Measurements from ENCODE around the gene CCDC97. TPM values are rescaled to one million over a fixed set of nuclear protein-coding genes. Genes with fewer than 3 reads are reported as not detected.

The CCDC97 gene
- total and polyA plus RNA-seq, 11 donors, result 10.0 to 22.2 (median 14.2) TPM

DNA sequence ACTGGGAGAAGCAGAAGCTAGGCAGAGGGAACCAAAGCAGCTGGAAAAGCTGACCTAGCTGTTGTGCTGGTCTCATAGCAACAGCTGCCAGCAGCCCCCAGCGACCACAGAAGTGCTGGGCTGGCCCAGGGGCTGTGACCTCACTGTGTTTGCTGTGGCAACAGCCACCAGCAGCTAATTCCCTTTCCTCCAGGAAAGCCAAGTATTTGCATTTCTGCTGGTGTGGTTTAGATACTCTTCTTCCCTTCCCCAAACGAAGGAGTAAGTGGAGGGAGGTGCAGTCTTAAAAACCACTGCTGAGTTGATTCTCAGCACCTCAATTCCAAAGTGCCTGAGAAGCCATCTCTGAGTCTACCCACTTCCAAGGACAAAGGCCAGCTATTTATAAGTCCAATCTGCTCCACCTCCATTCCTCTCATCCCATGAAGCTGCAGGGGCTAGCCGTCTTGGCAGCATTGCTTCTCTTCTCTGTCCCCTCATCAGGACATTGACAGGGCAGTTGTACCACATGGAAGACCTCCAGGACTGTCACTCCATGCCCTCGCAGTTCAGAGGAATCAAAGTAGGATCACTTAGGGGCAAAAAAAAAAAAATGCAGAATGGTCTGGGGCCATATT, 11.5 kb upstream of the CCDC97 start:
- intact Hi-C loops (cut with DNase I), result loop anchor here in 5 of 10 donors (2.0 kb wide), 3 partner anchors 34 to 72 kb away; partner anchors contain the start of gene HNRNPUL1 (in 2 of the 5)
- H3K9me3 ChIP-seq, result no peaks in the 10 kb centered on the region
- ATAC-seq (peak; percentile 74 to 87 (median 82)), DNase-seq (peak; percentile 85 to 91 (median 91))
- peak overlapping the region in 1 of 12 donors; percentile 10 for H3K4me3 ChIP-seq
- peaks cover 7 to 95% (median 79%) of the 10 kb centered on the region in 9 donors for H3K36me3 ChIP-seq
- 14 to 29% (median 20%) methylated on average over 4 of the region's 4 CpGs for WGBS, 4 donors
- H3K27ac ChIP-seq, result peak overlapping the region; percentile 78 to 96 (median 88)
- no peaks in the 10 kb centered on the region for H3K27me3 ChIP-seq
- H3K4me1 ChIP-seq, result peaks cover 6 to 75% (median 48%) of the 10 kb centered on the region in 12 donors
- peak in 1 of 2 donors; percentile 31 for TF ChIP-seq POLR2A (IDR thresholded peaks at IDR 0.05)
- TF ChIP-seq, protein P1, sequence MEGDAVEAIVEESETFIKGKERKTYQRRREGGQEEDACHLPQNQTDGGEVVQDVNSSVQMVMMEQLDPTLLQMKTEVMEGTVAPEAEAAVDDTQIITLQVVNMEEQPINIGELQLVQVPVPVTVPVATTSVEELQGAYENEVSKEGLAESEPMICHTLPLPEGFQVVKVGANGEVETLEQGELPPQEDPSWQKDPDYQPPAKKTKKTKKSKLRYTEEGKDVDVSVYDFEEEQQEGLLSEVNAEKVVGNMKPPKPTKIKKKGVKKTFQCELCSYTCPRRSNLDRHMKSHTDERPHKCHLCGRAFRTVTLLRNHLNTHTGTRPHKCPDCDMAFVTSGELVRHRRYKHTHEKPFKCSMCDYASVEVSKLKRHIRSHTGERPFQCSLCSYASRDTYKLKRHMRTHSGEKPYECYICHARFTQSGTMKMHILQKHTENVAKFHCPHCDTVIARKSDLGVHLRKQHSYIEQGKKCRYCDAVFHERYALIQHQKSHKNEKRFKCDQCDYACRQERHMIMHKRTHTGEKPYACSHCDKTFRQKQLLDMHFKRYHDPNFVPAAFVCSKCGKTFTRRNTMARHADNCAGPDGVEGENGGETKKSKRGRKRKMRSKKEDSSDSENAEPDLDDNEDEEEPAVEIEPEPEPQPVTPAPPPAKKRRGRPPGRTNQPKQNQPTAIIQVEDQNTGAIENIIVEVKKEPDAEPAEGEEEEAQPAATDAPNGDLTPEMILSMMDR (IDR thresholded peaks at IDR 0.05), result no peak

DNA sequence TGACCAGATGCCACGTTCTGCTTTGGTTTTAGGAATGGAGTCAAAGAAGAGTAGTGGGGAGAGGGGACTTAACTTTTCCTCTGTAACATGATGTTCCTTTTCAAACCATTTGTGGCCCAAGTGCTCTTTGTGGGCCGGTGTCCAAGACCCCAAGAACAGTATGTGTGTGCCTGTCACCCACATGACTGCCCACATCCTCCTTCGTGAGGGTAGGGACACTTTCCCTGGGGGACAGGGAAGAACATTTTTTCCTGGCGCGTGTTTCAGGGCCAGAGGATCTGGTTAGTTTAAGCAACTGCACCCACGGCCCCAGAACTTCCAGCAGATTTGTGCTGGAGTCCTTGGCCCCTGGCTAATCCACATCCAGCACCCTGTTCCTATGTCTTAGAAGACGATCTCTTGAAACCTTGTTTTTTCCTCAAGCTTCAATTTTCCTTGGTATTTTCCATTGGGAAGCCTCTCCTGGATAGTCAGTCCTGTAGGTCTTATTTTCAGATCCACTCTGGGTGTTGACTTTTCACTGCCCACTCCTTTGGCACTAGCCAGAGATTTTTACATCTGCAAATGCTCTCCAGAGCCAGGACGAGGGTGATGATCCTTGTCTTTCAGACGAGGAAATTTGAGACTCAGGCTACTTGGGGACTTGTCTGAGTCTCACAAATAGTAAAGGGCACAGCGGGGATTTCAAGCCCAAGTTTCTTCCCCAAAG, 10.8 kb upstream of the CCDC97 start:
- peak in 3 of 5 donors; percentile 45 to 61 (median 60) for DNase-seq
- no peaks in the 10 kb centered on the region for H3K27me3 ChIP-seq
- intact Hi-C loops (cut with DNase I), result loop anchor here in 5 of 10 donors (2.0 kb wide), 3 partner anchors 34 to 72 kb away; partner anchors contain the start of gene HNRNPUL1 (in 2 of the 5)

DNA sequence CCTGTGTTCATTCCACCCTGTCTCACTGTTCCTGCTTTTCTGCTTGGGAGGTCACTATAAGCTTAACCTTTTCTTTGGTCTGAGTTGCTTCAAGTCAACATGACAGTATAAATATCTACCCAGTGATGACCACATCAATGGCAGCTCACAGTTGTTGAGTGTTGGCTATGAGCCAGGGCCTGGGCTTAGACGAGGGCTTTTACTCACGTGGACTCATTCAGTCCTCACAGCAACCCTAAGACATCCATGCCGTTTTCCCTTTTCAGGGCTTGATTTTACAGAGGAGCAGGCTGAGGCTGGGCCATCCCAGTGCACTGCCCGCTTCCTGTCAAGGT, 10.2 kb upstream of the CCDC97 start:
- Histone ChIP-seq H3K27me3 (no peaks in the 10 kb centered on the region), H3K9me3 (no peaks in the 10 kb centered on the region), H3K27ac (peak overlapping the region; percentile 78 to 96 (median 88)), H3K36me3 (peaks cover 5 to 95% (median 79%) of the 10 kb centered on the region in 9 donors), H3K4me3 (no peak overlapping the region), H3K4me1 (peaks cover 6 to 80% (median 52%) of the 10 kb centered on the region in 12 donors)
- ATAC-seq, result peak; percentile 53 to 71 (median 64)
- intact Hi-C loops (cut with DNase I), result loop anchor here in 7 of 10 donors (2.0 to 10.0 kb wide), 6 partner anchors 35 to 265 kb away; partner anchors contain the start of genes HNRNPUL1 (in 2 of the 7) and DMAC2 (in 1 of the 7)
- peak in 4 of 5 donors; percentile 79 to 90 (median 84) for DNase-seq
- 14 to 24% (median 19%) methylated on average over 4 of the region's 4 CpGs for WGBS, 4 donors
- no peak for TF ChIP-seq POLR2A (IDR thresholded peaks at IDR 0.05)

More for the DNA sequence above, 10.8 kb upstream of the CCDC97 start:
- no peak overlapping the region for H3K4me3 ChIP-seq
- peak overlapping the region; percentile 78 to 96 (median 88) for H3K27ac ChIP-seq
- no peaks in the 10 kb centered on the region for H3K9me3 ChIP-seq
- no peak for TF ChIP-seq POLR2A (IDR thresholded peaks at IDR 0.05)
- TF ChIP-seq, protein P1 (IDR thresholded peaks at IDR 0.05), result no peak
- H3K4me1 ChIP-seq, result peaks cover 6 to 75% (median 49%) of the 10 kb centered on the region in 12 donors
- peaks cover 7 to 95% (median 79%) of the 10 kb centered on the region in 9 donors for H3K36me3 ChIP-seq
- peak; percentile 7 to 24 (median 16) for ATAC-seq
- WGBS, 4 donors, result 28 to 35% (median 32%) methylated on average over 10 of the region's 10 CpGs

DNA sequence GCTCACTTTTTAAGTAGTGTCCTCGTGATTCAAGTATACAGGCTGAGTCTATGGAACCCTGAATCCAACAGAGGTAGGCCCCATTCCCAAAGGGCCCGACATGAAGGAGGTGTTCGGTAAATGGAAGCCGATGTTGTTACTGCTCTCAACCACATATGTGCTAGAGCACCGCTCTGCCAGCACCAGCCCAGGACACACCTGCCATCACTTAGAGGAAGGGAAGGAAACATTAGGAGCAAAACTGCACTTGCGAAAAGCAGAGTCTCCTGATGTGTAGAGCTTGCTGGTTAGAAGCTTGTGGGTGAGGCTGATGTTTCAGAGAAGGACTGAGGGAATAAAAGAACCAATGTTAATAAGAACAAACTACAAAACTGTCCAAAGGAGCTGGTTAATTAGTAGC, 9.4 kb upstream of the CCDC97 start:
- intact Hi-C loops (cut with DNase I), result loop anchor here in 3 of 10 donors (10.0 kb wide), 3 partner anchors 134 to 264 kb away; partner anchors contain the start of gene DMAC2 (in 1 of the 3)
- ATAC-seq, result no peak

More for the DNA sequence above, 9.4 kb upstream of the CCDC97 start:
- TF ChIP-seq, protein P1 (IDR thresholded peaks at IDR 0.05), result no peak
- TF ChIP-seq POLR2A (IDR thresholded peaks at IDR 0.05), result no peak
- no peak for DNase-seq
- peak overlapping the region in 11 of 12 donors; percentile 78 to 96 (median 88) for H3K27ac ChIP-seq
- peaks cover 5 to 95% (median 79%) of the 10 kb centered on the region in 9 donors for H3K36me3 ChIP-seq
- H3K9me3 ChIP-seq, result no peaks in the 10 kb centered on the region
- 43 to 83% (median 67%) methylated on average over 6 of the region's 6 CpGs for WGBS, 4 donors
- peaks cover 6 to 87% (median 53%) of the 10 kb centered on the region in 12 donors for H3K4me1 ChIP-seq
- no peak overlapping the region for H3K4me3 ChIP-seq
- no peaks in the 10 kb centered on the region for H3K27me3 ChIP-seq

Data from heart left ventricle (tissue), 16 donors.